HG02571 (cell line): ENCODE data around the gene RPL27.

ENCODE experiments used
- ATAC-seq: cut with Tn5 transposase; IDR thresholded peaks from one replicate; pipeline ENCODE4 v1.9.1; 2021; ENCODE audit warnings: mild to moderate bottlenecking, moderate library complexity; ENCODE audit not compliant: unreplicated experiment

Gene RPL27

DNA sequence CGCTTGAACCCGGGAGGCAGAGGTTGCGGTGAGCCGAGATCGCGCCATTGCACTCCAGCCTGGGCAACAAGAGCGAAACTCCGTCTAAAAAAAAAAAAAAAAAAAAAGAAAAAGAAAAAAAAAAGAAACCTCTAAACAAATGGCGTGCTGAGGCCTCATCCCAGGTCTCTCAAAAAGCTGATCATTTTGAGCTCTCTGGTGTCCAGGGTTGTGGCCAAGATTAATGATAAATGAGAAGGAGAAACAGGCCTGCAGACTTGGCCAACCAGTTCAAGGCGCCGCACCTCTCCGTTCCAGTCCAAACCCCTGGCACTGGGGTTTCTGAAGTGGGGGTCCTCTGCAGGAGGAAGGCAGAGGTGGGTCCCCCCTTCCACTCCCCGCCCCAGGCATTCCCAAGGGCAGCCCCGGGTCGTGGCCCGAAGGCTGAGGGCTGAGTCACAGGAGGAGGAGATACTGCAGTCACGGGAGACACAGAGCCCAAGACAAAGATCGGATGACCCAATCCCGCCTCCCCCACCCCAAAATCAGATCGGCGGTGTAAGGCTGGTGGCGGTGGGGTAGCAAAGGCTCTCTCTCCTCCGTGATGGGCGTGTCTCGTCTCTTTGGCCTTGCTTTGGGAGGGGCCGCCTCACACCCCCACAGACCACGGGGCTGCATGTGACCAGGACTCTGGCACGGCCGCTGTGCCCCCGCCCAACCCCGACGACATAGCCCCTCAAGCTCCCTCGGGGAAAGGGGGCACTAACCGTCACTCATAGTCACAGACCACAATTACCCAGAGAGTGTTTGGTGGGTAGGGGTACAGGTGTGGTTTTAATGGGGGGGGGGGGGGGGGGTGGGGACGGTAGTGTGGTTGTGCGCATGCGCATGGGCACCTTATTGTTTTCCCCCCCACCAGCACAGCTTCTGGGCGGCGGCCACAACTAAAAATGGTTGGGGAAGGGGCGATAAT lies 22.8 kb downstream of the RPL27 start:
- no peak for ATAC-seq

- ATAC-seq, result no peak
These were observed 23.7 kb downstream of the RPL27 start, which contains the start of gene VAT1 for GRCh38 chr17:43021741-43022512. VAT1 (minus strand) TSS chr17:43022385; CDS start chr17:43022322, 63 bp downstream.

- no peak for ATAC-seq
These were observed 26.4 kb downstream of the RPL27 start, which contains the start of gene RND2 for GRCh38 chr17:43024407-43025289. RND2 (plus strand) TSS chr17:43025231; CDS start chr17:43025348, 117 bp downstream.

DNA sequence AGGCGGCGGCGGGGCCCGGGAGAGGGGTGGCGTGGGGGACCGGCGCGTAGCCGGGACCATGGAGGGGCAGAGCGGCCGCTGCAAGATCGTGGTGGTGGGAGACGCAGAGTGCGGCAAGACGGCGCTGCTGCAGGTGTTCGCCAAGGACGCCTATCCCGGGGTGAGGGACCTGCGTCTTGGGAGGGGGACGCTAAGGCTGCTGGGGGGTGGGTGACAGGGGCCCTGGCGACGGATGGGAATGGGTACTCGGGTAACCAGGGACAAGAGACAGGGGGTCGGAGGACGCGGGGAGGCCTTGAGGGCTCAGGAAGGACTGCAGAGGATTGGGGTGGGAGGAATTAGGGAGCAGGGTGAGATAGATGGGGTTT lies 27.1 kb downstream of the RPL27 start:
- no peak for ATAC-seq

DNA sequence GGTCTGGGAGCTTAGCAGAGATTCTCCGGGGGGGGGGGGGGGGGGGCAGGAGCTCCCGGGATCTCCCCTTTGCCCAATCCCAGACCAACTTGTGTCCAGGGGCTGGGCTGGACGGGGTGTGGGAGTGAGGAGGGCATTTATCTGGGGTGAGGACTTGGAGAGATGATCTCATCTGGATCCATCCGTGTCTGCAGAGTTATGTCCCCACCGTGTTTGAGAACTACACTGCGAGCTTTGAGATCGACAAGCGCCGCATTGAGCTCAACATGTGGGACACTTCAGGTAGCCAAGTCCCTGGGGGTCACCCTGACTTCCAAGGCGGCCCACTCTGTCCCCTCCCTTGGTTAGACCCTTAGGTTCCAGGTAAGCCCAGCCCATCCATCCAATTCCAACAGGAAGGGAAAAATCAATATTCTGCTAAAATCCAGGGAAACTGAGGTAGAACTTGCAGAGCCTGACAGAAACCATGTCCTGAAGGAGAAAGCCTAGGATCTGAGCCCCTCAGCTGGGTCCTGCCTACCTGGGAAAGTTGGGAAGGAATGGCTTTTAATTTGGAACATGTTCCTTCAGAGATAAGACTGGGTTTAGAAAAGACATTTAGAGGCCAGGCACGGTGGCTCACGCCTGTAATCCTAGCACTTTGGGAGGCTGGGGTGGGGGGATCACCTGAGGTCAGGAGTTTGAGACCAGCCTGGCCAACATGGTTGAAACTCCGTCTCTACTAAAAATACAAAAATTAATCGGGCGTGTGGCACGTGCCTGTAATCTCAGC lies 27.7 kb downstream of the RPL27 start:
- ATAC-seq, result no peak

DNA sequence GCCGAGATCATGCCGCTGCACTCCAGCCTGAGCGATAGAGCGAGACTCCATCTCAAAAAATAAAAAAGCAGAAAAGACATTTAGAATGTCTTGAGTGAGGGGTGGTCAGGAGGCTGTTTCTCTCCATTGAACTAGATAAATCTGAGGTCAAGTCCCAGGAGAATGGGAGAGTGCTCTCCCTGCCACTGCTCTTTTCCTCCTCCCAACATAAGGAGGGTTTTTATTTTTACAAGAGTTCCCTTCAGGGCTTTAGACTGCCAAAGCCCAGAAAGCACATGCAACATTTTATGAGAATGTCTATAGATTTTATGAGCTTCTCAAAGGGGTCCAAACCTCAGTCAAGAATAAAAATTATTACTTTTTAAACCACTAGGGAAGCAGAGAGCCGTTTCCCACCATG lies 28.4 kb downstream of the RPL27 start:
- ATAC-seq, result no peak

- ATAC-seq, result no peak
These were observed 29.1 kb downstream of the RPL27 start for GRCh38 chr17:43027091-43028032.

- ATAC-seq, result no peak
These were observed 30.1 kb downstream of the RPL27 start for GRCh38 chr17:43028221-43028861.

DNA sequence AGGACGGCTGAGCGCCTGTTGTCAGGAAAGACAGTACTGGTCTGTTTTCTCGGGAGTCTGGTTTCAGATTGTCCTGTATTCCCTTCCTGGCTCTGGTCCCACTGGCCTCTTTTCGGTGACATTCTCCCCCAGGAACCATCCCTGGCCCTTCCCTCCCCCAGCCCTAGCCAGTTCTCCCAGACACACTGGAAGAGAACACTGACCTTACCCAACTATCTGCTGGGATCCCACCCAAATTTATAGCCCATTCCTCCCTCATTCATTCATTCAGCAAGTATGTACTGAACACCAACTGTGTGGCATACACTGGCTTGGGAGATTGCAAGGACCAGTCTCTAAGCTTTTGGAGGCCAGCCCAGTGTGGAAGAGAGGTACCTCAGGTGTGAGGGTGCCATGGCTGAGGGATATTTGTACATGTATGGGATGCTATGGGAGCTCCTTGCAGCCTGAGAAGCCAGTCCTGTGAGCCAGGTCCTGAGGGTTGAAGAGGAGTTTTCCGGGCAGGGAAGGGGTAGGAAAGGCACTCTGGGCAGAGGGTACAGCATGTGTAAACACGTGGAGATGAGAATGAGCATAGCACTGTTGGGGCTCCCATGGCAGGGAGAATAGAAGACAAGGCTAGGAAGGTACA lies 32.0 kb downstream of the RPL27 start:
- ATAC-seq, result no peak

GRCh38 chr17:43031666-43032065 lies 33.4 kb downstream of the RPL27 start:
- no peak for ATAC-seq

GRCh38 chr17:43033948-43034881 lies 36.0 kb downstream of the RPL27 start:
- no peak for ATAC-seq

- ATAC-seq, result no peak
These were observed 36.7 kb downstream of the RPL27 start for GRCh38 chr17:43034894-43035293.

- ATAC-seq, result no peak
These were observed 41.4 kb downstream of the RPL27 start for GRCh38 chr17:43039646-43040045.

GRCh38 chr17:43040655-43041054 lies 42.4 kb downstream of the RPL27 start:
- no peak for ATAC-seq

GRCh38 chr17:43042025-43042628 lies 43.9 kb downstream of the RPL27 start:
- no peak for ATAC-seq

GRCh38 chr17:43043307-43043706 lies 45.1 kb downstream of the RPL27 start:
- no peak for ATAC-seq
